ENCODE data around the gene NLRC5.

GRCh38 chr16:57060323-57061083 is 71.1 kb downstream of the NLRC5 start:
- TF ChIP-seq GATA2 (IDR thresholded peaks at IDR 0.05; ENCODE audit: low read depth, low read length): no peak
- TF ChIP-seq GATA3 (IDR thresholded peaks at IDR 0.05; ENCODE audit: low read depth, low read length): no peak

Measured in SH-SY5Y (cell line).